NCI-H345 treated with DMSO at 0.1 percent for 48 hours (cell line): ENCODE measurements around the gene GNLY.

Source experiments
- DNase-seq: peaks from one replicate; lab custom pipeline; 2025; ENCODE audit not compliant: unreplicated experiment; lab: John Stamatoyannopoulos, UW

The GNLY gene

DNA sequence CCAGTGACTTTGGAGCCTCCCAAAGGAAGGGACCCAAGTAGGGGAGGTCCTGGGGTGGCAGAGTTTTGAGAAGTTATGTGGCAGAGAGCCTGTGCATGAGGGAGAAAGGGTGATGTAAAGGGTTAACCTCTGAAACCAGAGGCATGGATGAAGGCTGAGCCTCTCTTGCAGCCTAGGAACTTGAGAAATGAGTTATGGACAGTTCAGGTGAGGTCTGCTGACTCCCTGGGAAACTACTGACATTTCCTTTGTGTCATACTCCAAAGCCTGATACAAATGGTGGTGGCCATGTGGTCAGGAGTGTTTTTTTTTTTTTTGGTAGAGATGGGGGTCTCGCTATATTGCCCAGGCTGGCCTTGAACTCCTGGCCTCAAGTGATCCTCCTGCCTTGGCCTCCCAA lies 12.4 kb upstream of the GNLY start:
- DNase-seq: no peak

DNA sequence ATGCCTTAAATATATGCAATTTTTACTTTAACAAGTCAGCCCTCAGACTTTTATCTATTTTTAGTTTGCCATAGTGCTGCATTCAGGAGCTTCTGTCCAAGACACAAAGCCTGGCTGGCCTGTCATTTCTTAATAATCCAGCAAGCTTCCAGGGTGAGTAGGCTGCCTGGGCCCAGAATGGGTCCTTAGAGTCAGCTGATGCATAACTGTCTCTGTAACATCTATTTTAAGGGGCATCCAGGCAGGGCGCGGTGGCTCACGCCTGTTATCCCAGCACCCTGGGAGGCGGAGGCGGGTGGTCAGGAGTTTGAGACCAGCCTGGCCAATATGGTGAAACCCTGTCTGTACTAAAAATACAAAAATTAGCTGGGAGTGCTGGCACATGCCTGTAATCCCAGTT lies 11.8 kb upstream of the GNLY start:
- DNase-seq: no peak

- DNase-seq: no peak
Observed at GRCh38 chr2:85684380-85684779, 9.8 kb upstream of the GNLY start.

DNA sequence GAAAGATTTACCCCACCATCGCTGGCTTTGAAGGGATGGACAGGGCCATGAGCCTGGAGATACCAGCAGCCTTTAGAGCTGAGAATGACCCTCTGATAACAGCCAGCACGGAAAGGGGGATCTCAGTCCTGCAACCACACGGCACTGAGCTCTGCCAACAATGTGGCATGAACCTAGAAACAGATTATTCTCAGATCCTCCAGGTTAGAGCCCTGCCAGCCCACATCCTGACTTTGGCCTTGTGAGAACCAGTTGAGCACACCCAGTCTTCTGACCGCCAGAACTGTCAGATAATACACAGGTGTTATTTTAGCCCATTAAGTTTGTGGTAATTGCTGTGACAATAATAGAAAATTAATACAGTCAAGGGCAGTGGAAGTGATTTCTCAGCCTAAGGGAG lies 9.4 kb upstream of the GNLY start:
- DNase-seq: no peak

- no peak for DNase-seq
Observed at GRCh38 chr2:85690932-85691331, 3.2 kb upstream of the GNLY start.

- DNase-seq: no peak
Observed at GRCh38 chr2:85692039-85692645, 2.0 kb upstream of the GNLY start.

GRCh38 chr2:85695121-85695520 lies 963 bp downstream of the GNLY start:
- no peak for DNase-seq

DNA sequence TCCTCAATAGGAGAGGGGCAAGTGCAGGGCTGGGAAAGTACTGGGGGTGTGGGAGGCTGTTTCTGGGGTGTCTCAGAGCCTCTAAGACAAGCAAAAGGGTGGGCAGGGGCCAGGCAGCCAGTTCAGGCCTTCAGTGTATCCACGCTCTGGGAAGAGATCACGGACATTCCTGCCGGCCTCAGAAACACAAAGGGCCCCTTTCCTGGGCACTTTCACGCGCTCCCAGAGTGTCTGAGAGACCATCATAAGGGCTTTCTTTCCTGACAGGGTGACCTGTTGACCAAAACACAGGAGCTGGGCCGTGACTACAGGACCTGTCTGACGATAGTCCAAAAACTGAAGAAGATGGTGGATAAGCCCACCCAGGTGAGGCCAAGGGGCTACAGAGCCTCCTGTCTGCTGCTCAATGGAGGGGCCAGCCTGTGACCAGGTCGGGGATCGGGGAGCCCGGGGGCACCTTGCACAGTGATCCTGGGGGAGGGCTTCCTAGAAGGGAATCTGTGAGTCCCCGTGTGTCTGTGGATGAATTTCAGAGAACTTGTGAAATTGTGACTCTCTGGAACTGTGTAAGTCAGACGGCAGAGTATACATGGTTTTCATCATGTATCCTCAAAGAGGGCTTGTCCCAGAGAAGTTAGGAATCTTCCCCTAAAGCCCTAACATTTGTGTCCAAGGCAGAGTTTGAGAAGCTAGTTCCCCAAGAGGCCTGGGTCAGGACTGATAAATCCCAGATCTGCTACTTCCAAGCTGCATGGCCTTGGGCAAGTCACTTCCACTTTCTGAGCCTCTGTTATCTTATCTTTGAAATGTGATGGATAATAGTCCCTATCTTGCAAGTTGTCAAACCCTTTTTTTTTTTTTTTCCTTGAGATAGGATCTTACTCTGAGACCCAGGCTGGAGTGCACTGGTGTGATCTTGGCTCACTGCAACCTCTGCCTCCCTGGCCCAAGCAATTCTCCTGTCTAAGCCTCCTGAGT lies 1.8 kb downstream of the GNLY start:
- no peak for DNase-seq

DNA sequence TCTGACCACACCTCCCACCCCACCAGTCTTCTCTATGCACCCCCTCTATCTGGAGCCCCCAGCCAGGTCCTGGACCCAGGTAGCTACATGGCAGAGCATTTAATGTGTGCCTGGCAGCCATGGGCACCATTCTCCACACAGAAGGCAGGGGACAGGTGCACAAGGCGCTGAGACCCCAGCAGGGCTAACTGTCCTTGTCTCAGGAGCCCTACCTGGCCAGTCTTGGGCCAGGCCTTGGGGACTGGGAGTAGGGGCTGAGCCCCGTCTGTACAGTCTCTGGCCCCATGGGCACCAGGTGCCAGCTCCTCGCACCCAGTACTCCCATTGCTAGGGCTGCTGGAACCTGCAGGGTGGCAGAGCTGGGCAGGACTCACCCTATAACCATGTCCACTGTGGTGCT lies 2.9 kb downstream of the GNLY start:
- DNase-seq: no peak

- no peak for DNase-seq
Observed at GRCh38 chr2:85697716-85698115, 3.6 kb downstream of the GNLY start.

DNA sequence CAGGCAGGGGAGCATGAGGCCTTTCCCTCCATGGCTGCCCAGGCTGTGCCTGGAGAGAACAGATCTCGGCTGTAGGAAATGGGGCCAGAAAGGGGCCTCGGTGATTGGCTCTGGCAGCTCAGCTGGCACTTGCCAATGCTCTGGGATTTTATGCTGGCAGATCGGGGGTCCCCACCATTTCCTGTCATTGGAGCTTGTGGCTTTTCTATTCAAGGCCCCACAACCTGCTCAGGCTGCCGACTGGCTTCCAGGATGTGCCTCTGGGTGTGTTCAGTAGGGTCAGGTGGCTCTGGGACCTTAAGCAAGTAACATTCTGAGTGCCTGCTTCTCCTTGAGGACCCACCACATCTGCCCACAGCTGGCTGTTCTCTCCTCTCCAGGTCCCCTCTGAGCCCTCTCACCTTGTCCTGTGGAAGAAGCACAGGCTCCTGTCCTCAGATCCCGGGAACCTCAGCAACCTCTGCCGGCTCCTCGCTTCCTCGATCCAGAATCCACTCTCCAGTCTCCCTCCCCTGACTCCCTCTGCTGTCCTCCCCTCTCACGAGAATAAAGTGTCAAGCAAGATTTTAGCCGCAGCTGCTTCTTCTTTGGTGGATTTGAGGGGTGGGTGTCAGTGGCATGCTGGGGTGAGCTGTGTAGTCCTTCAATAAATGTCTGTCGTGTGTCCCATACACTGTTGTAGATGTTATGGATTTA lies 4.2 kb downstream of the GNLY start:
- DNase-seq: no peak

DNA sequence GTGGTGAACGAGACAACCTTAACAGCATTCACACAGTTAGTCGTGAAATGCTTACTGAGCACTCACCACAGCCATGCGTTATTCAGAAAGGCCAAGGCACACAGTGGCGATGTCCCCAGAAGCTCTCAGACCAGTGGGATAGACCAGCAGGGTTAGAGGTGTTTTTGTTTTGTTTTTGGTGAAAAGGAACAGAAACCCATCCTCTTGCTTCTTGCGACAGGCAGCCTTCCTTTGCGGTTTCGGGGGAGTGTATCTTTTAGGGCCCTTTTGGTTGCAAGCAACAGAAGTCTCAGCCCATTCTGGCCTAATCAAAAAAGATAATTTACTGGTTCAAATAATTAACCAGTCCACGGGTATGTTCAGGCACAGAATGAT lies 4.7 kb downstream of the GNLY start:
- no peak for DNase-seq

- no peak for DNase-seq
Observed at GRCh38 chr2:85699325-85699724, 5.2 kb downstream of the GNLY start.

DNA sequence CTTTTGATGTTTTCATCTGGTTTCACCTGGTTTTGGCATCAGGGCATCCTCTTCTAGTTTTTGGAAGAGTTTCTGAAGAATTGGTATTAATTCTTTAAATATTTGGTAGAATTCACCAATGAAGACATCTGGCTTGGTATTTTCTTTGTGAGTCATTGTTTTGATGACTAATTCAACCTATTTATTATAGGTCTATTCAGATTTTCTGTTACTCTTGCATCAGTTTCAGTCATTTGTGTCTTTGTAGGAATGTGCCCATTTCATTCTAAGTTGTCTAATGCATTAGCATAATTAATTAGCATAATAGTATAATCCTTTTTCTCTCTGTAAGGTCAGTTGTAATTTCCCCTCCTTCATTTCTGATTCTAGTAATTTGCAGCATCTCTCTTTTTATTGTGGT lies 8.0 kb downstream of the GNLY start:
- no peak for DNase-seq

DNA sequence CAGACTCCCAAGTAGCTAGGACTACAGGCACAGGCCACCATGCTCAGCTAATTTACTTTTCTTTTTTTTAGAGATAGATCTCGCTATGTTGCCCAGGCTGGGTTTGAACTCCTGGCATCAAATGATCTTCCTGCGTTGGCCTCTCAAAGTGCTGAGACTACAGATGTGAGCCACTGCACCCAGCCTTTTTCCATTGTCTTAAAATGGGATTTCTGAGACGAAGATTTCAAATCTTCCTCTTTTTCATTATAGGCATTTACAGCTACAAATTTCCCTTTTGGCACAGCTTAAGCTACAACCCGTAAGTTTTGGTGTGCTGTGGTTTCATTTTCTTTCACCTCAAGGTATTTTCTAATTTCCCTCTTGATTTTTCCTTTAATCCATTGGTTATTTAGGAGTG lies 8.6 kb downstream of the GNLY start:
- DNase-seq: no peak

GRCh38 chr2:85703329-85703728 lies 9.2 kb downstream of the GNLY start:
- no peak for DNase-seq

DNA sequence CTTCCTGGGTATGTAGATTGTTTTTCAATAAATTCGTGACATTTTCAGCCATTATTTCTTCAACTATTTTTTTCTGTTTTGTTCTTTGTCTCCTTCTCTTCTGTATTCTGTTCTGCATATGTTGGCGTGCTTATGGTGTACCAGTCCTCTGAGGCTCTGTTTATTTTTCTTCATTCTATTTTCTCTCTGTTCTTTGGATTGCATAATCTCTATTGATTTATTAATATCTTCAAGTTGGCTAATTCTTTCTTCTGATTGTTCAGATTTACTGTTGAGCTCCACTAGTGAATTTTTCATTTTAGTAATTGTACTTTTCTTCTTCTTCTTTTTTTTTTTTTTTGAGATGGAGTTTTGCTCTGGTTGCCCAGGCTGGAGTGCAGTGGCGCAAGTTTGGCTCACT lies 9.9 kb downstream of the GNLY start:
- DNase-seq: no peak

DNA sequence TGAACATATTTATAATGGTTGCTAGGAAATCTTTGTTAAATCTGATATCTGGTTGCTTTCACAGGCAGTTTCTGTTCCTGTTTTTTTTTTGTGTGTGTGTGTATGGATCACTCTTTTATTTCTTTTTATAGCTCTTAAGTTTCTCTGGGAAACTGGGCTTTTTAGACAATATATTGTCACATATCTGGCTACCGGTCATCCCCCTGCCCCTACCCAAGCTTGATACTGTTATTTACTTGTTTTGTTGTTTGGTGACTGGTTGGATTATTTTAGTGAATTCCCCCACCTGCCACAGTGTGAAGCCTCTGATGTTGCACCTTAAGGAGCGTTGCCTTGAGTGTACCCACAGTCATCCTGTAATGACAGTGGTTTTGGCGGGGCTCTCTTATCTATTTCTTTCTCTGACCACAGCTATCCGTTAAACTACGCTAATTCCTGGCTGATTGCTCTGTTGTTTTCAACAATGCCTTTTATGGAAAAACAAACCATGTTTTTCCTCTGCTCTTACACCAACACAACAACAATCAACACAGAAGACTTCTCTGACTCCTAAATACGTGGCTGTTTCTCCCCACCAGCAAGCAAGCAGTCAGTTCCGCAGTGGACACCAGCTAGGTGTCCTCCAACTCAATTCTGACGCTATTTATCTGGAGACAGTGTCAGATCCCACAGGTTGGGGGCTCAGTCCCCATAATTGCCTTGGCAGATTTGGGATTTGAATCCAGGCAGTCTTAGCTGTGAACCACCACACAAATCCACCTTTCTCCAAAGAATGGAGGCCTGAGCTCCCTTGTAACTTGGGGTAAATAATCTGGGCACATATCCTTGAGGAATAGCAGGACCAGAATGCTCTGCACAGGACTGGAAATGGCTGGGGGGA lies 10.9 kb downstream of the GNLY start:
- no peak for DNase-seq

GRCh38 chr2:85705680-85706039 lies 11.5 kb downstream of the GNLY start:
- DNase-seq: no peak

GRCh38 chr2:85706063-85706462 lies 11.9 kb downstream of the GNLY start:
- DNase-seq: no peak
